H9 (cell line): ENCODE measurements around the gene FAM83F. TPM values are rescaled to one million over a fixed set of nuclear protein-coding genes. Genes with fewer than 3 reads are reported as not detected.

ENCODE experiments used
- DNase-seq: peaks from one replicate; pipeline ENCODE4 v3.0.0-alpha.2; 2017
- H2AFZ ChIP-seq: one replicate; pipeline ENCODE4 v1.6.1; 2013; ENCODE audit warnings: mild to moderate bottlenecking, low read length, control low read depth, moderate library complexity
- H2AK5ac ChIP-seq: 2 replicates; pipeline ENCODE4 v1.6.1; 2013; ENCODE audit warnings: low read length, control low read depth, mixed read lengths; ENCODE audit not compliant: insufficient read length
- H2BK120ac ChIP-seq: one replicate; pipeline ENCODE4 v1.6.1; 2013; ENCODE audit warnings: low read depth, mild to moderate bottlenecking, low read length, control low read depth, inconsistent platforms; ENCODE audit not compliant: poor library complexity, severe bottlenecking
- H2BK12ac ChIP-seq: 2 replicates; pipeline ENCODE4 v1.6.1; 2013; ENCODE audit warnings: low read length, control low read depth, mixed read lengths, low read depth; ENCODE audit not compliant: insufficient read length
- H2BK15ac ChIP-seq: 2 replicates; pipeline ENCODE4 v1.6.1; 2013; ENCODE audit warnings: low read depth, low read length, control low read depth
- H2BK20ac ChIP-seq: one replicate; pipeline ENCODE4 v1.6.1; 2013; ENCODE audit warnings: low read depth, mild to moderate bottlenecking, low read length, control low read depth, inconsistent platforms; ENCODE audit not compliant: poor library complexity, severe bottlenecking
- H2BK5ac ChIP-seq: 2 replicates; pipeline ENCODE4 v1.6.1; 2013; ENCODE audit warnings: low read length, control low read depth, mixed read lengths; ENCODE audit not compliant: insufficient read length
- H3K14ac ChIP-seq: 2 replicates; pipeline ENCODE4 v1.6.1; 2013; ENCODE audit warnings: low read length, control low read depth; ENCODE audit not compliant: insufficient read depth
- H3K18ac ChIP-seq: 2 replicates; pipeline ENCODE4 v1.6.1; 2013; ENCODE audit warnings: low read depth, mild to moderate bottlenecking, mixed read lengths, low read length, control low read depth; ENCODE audit not compliant: insufficient read length
- H3K23ac ChIP-seq: 2 replicates; pipeline ENCODE4 v1.6.1; 2013; ENCODE audit warnings: low read length, control low read depth, mixed read lengths, low read depth; ENCODE audit not compliant: insufficient read length
- H3K23me2 ChIP-seq: 2 replicates; pipeline ENCODE4 v1.6.1; 2013; ENCODE audit warnings: low read depth, mild to moderate bottlenecking, mixed read lengths, low read length, control low read depth; ENCODE audit not compliant: insufficient read length, poor library complexity, severe bottlenecking
- H3K27ac ChIP-seq: 2 replicates; pipeline ENCODE4 v1.5.1; 2013; ENCODE audit warnings: low read length, control low read depth, mixed read lengths, low read depth; ENCODE audit not compliant: insufficient read length
- H3K27me3 ChIP-seq: 2 replicates; pipeline ENCODE4 v1.6.1; 2013; ENCODE audit warnings: low read length, control low read depth, inconsistent platforms; ENCODE audit not compliant: insufficient read depth
- H3K4ac ChIP-seq: 2 replicates; pipeline ENCODE4 v1.6.1; 2013; ENCODE audit warnings: low read depth, mild to moderate bottlenecking, control low read depth, inconsistent platforms, low read length, moderate library complexity
- H3K4me1 ChIP-seq: 2 replicates; pipeline ENCODE4 v1.6.1; 2013; ENCODE audit warnings: low read length, control low read depth, inconsistent platforms; ENCODE audit not compliant: insufficient read depth
- H3K4me2 ChIP-seq: 2 replicates; pipeline ENCODE4 v1.6.1; 2013; ENCODE audit warnings: low read length, control low read depth, mixed read lengths; ENCODE audit not compliant: insufficient read length, insufficient read depth
- H3K56ac ChIP-seq: 2 replicates; pipeline ENCODE4 v1.6.1; 2013; ENCODE audit warnings: low read depth, mild to moderate bottlenecking, mixed read lengths, low read length, control low read depth; ENCODE audit not compliant: insufficient read length
- H3K79me1 ChIP-seq: 2 replicates; pipeline ENCODE4 v1.6.1; 2013; ENCODE audit warnings: low read depth, mild to moderate bottlenecking, moderate library complexity, low read length, control low read depth, inconsistent platforms; ENCODE audit not compliant: insufficient read depth, poor library complexity, severe bottlenecking
- H3K79me2 ChIP-seq: 2 replicates; pipeline ENCODE4 v1.6.1; 2013; ENCODE audit warnings: low read length, control low read depth, inconsistent platforms; ENCODE audit not compliant: insufficient read depth
- H3K9ac ChIP-seq: 2 replicates; pipeline ENCODE4 v1.6.1; 2013; ENCODE audit warnings: low read length, control low read depth, mixed read lengths; ENCODE audit not compliant: insufficient read length; ENCODE audit errors: extremely low read depth
- H3K9me3 ChIP-seq: one replicate; pipeline ENCODE4 v1.6.1; 2013; ENCODE audit warnings: low read depth, low read length, inconsistent platforms; ENCODE audit not compliant: control insufficient read depth
- H3T11ph ChIP-seq: one replicate; pipeline ENCODE4 v1.6.1; 2013; ENCODE audit warnings: mild to moderate bottlenecking, low read length, control low read depth, inconsistent platforms
- H4K20me1 ChIP-seq: one replicate; pipeline ENCODE4 v1.6.1; 2013; ENCODE audit not compliant: control insufficient read depth, insufficient read length, insufficient read depth
- H4K5ac ChIP-seq: 2 replicates; pipeline ENCODE4 v1.6.1; 2013; ENCODE audit warnings: low read depth, mild to moderate bottlenecking, mixed read lengths, low read length, control low read depth; ENCODE audit not compliant: insufficient read length
- H4K8ac ChIP-seq: replicated peaks from 2 replicates; pipeline ENCODE4 v1.6.1; 2013; ENCODE audit warnings: low read length, control low read depth, mixed read lengths, low read depth; ENCODE audit not compliant: insufficient read length
- H4K91ac ChIP-seq: 2 replicates; pipeline ENCODE4 v1.6.1; 2013; ENCODE audit warnings: low read depth, mild to moderate bottlenecking, moderate library complexity, mixed read lengths, low read length, control low read depth; ENCODE audit not compliant: insufficient read length
- H3K27ac Mint-ChIP-seq, 3 experiments: 2 replicates in 2 of 3; 3 replicates in 1 of 3; pipeline ENCODE4 v1.8.0; 2020 to 2021; ENCODE audit warnings: mixed read lengths in 3 of 3, mild to moderate bottlenecking in 1 of 3, moderate library complexity in 1 of 3
- H3K27me3 Mint-ChIP-seq: 2 replicates; pipeline ENCODE4 v1.8.0; 2021; ENCODE audit warnings: low read depth, mild to moderate bottlenecking, moderate library complexity, mixed read lengths
- H3K36me3 Mint-ChIP-seq, 3 experiments: 2 replicates in 2 of 3; 3 replicates in 1 of 3; pipeline ENCODE4 v1.8.0; 2020 to 2021; ENCODE audit warnings: low read depth in 3 of 3, mixed read lengths in 3 of 3; ENCODE audit not compliant: insufficient read depth in 1 of 3
- H3K4me1 Mint-ChIP-seq, 2 experiments: 2 replicates each; pipeline ENCODE4 v1.8.0; 2020; ENCODE audit warnings: mixed read lengths in 2 of 2
- H3K4me3 Mint-ChIP-seq, 2 experiments: 2 replicates in 1 of 2; 3 replicates in 1 of 2; pipeline ENCODE4 v1.8.0; 2020 to 2021; ENCODE audit warnings: mild to moderate bottlenecking in 2 of 2, mixed read lengths in 2 of 2, moderate library complexity in 1 of 2
- H3K9me3 Mint-ChIP-seq, 2 experiments: 2 replicates in 1 of 2; 3 replicates in 1 of 2; pipeline ENCODE4 v1.8.0; 2020; ENCODE audit warnings: mild to moderate bottlenecking in 2 of 2, mixed read lengths in 2 of 2, moderate library complexity in 1 of 2
- CTCF ChIP-seq: fragments of 200-600 bp; sonication (generic); conservative IDR thresholded peaks from 3 replicates; pipeline ENCODE4 v1.8.0; 2021; ENCODE audit warnings: antibody characterized with exemption, mild to moderate bottlenecking
- WGBS: extraction: QIAGEN DNeasy Blood & Tissue Kit; methylation state at CpG from one replicate; pipeline ENCODE4 v1.1.7; 2013; ENCODE audit warnings: missing lambda C conversion rate, low lambda C conversion rate, mixed read lengths; ENCODE audit not compliant: insufficient read length; ENCODE audit errors: extremely low coverage; 5-methylcytosine and 5-hydroxymethylcytosine counted together
- total RNA-seq: library from RNA; stranded (reverse); gene quantifications from 2 replicates; pipeline ENCODE4 v1.2.1, GENCODE V29; 2021

Gene FAM83F
- total RNA-seq, 1 experiment from 2014 or later, result 17.4 TPM

GRCh38 chr22:39980596-39980995, 14.2 kb upstream of the FAM83F start:
- Mint-ChIP-seq H3K36me3 (no peaks in the 10 kb centered on the region), H3K27ac (no peak overlapping the region), H3K4me1 (no peaks in the 10 kb centered on the region), H3K27me3 (peaks cover 57% of the 10 kb centered on the region), H3K4me3 (no peak overlapping the region), H3K9me3 (no peaks in the 10 kb centered on the region)
- no peak overlapping the region for H3K14ac ChIP-seq
- no peak overlapping the region for H3K56ac ChIP-seq
- H3K23me2 ChIP-seq, result no peaks in the 10 kb centered on the region
- H3K4me2 ChIP-seq, result no peak overlapping the region
- no peak overlapping the region for H2AK5ac ChIP-seq
- H2BK15ac ChIP-seq, result no peak overlapping the region
- no peaks in the 10 kb centered on the region for H3K79me2 ChIP-seq
- H3K27ac ChIP-seq, result no peak overlapping the region
- H3K18ac ChIP-seq, result no peak overlapping the region
- no peak overlapping the region for H3K4ac ChIP-seq
- TF ChIP-seq CTCF, result no peak
- WGBS, result no CpG with 5 or more reads among the region's 6 CpGs
- no peak overlapping the region for H3K9ac ChIP-seq
- DNase-seq, result no peak
- no peak overlapping the region for H4K8ac ChIP-seq
- H4K20me1 ChIP-seq, result no peaks in the 10 kb centered on the region
- H2BK20ac ChIP-seq, result no peak overlapping the region
- H2BK120ac ChIP-seq, result no peak overlapping the region
- H3K9me3 ChIP-seq, result no peaks in the 10 kb centered on the region
- H4K91ac ChIP-seq, result no peak overlapping the region
- H2BK12ac ChIP-seq, result no peak overlapping the region
- H4K5ac ChIP-seq, result no peak overlapping the region
- H3K23ac ChIP-seq, result no peak overlapping the region
- no peaks in the 10 kb centered on the region for H3K4me1 ChIP-seq
- no peaks in the 10 kb centered on the region for H3K79me1 ChIP-seq
- no peaks in the 10 kb centered on the region for H3K27me3 ChIP-seq
- no peak overlapping the region for H3T11ph ChIP-seq
- H2BK5ac ChIP-seq, result no peak overlapping the region
- no peak overlapping the region for H2AFZ ChIP-seq
